Measurements from ENCODE around the gene INS.

Gene INS

DNA sequence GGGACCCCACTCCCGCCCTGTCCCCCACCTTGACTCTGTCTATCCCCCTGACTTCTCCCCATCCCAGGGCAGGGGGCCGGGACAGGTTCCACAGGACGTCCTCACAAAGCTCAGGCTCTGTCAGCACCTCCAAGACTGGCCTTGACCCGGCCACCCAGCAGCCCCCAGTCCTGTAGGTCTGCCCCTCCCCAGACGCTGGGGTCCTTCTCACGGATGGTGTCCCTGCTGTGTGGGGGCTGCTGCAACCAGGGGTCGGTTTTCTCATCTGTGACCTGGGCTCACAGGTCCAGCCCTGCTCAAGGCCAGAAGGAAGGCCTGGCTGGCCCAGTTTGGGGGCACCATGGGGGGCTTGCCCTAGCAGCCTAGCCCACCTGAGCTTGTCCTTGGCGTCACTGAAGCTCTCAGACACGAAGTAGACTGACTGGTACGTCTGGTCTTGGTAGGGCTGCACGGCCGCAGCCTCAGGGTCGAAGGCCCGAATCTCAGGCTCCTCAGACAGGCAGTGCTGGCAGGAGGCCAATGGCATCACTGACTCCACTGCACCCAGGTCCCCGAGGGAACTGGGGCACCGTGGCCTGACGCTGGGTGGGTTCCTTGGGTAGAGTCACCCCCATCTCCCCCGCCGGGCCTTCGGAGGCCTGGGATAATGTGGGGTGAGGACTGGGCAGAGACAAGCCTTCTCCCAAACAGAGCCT lies 4.0 kb upstream of the INS start:
- DNase-seq (ENCODE audit: low read depth), result no peak

DNA sequence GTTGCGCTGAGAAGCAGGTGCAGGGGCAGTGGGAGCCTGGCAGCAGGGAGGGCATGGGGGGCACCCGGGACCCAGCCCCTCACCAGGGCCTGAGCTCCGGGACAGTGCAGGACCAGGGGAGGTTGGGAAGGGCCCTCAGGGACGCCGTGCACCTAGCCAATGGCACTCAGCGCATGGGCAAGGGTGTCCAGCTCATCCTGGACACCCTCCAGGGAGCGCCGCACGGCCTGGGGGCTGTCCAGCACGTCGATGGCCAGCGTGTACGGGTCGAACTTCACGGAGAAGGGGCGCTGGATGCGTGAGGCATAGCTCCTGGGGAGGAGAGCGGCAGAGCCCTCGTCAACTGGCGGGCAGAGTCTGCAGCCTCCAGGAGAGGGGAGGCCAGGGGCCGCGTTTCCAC lies 3.1 kb upstream of the INS start:
- no peak for DNase-seq (ENCODE audit: low read depth)

- DNase-seq (ENCODE audit: low read depth), result no peak
Observed at GRCh38 chr11:2163428-2163978, 2.5 kb upstream of the INS start.

DNA sequence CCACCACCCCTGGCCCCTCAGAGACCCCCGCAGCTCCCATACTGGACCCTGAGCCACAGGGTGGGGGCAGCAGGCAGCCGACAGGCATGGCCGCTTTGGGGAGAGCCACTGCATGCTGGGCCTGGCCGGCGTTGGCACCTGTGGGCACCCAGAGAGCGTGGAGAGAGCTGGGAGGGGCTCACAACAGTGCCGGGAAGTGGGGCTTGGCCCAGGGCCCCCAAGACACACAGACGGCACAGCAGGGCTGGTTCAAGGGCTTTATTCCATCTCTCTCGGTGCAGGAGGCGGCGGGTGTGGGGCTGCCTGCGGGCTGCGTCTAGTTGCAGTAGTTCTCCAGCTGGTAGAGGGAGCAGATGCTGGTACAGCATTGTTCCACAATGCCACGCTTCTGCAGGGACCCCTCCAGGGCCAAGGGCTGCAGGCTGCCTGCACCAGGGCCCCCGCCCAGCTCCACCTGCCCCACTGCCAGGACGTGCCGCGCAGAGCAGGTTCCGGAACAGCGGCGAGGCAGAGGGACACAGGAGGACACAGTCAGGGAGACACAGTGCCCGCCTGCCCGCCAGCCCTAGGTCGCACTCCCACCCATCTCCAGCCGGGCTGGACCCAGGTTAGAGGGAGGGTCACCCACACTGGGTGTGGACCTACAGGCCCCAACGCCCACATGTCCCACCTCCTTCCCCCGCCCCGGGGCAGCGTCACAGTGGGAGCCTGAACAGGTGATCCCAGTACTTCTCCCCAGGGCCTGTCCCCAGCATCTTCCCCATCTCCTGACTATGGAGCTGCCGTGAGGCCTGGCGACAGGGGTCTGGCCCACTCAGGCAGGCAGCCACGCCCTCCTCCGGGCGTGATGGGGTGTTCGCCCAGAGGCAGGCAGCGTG lies 1.2 kb downstream of the INS start:
- no peak for DNase-seq (ENCODE audit: low read depth)

- no peak for DNase-seq (ENCODE audit: low read depth)
Observed at GRCh38 chr11:2158966-2159365, 2.0 kb downstream of the INS start.

DNA sequence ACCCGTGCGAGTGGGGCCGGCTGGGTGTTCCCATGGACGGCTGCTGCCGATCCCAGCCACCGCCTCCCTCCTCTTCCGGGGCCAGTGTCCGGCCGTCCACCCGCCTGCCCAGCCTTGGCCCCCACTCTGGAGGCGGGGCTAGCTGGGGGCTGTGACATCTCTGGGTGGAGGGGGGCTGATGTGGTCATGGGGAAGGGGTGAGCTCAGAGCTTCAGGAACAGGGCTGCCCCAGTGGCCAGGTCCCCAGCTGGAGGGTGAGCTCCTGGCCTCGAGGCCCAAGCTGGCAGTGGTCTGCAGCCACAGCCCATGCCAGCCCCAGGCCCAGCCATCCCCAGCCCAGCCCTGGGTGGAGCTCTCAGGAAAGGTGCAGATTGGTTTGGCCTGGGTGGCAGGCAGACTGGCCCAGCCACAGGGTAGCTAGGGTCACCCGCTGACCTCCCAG lies 2.7 kb downstream of the INS start:
- DNase-seq (ENCODE audit: low read depth), result no peak

- DNase-seq (ENCODE audit: low read depth), result no peak
Observed at GRCh38 chr11:2157294-2158040, 3.5 kb downstream of the INS start.

- peak; percentile 69 for DNase-seq (ENCODE audit: low read depth)
Observed at GRCh38 chr11:2156416-2157182, 4.4 kb downstream of the INS start.

DNA sequence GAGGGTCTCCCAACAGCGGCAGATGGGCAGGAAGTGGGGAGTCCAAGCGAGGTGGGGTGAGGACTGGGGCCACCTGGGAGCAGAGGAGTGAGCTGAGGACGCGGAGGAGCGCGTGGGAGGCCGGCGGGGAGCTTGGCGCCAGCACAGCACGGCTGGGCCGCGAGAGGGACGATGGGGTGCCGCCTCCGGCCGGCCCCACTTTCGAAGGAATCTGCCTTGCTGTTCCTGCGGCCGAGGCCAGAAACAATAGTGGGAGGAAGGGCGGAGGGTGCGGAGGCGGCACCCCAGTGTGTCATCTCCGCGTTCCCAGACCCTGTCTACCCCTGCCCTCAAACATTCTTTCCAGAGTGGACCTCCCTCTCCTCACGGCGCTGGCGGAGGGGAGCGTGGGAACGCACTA lies 5.5 kb downstream of the INS start:
- no peak for DNase-seq (ENCODE audit: low read depth)

GRCh38 chr11:2154889-2155288 lies 6.1 kb downstream of the INS start:
- no peak for DNase-seq (ENCODE audit: low read depth)

GRCh38 chr11:2154195-2154585 lies 6.8 kb downstream of the INS start:
- DNase-seq (ENCODE audit: low read depth), result no peak

DNA sequence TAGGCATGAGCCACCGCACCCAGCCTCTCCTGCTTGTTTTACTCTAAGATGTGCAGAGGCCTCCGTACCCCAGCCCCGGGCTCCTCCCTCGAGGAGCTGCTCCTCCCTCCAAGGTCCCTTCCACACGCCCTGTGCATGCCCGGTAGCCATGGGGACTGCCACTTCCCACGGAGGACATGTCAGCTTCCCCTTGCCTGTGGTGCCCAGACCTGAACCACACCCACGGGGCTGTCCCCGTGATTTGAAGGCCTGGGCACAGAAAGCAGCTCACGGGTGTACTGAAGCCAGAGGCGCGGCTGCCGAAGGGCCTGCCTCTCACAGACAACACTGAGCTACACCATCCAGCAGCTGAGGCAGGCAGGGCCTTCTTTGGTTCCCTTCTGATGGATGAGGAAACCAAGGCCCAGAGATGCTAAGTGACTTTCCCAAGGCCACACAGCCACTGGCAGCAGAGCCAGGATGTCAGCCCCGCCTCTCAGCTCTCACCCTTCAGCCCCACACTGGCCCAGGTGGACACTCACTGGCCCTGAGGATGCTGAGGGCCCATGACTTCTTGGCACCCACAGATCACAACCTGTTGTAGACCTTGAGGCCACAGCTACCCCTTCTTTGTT lies 7.3 kb downstream of the INS start:
- no peak for DNase-seq (ENCODE audit: low read depth)

- DNase-seq (ENCODE audit: low read depth), result peak; percentile 81
Observed at GRCh38 chr11:2151500-2152257, 9.3 kb downstream of the INS start.

DNA sequence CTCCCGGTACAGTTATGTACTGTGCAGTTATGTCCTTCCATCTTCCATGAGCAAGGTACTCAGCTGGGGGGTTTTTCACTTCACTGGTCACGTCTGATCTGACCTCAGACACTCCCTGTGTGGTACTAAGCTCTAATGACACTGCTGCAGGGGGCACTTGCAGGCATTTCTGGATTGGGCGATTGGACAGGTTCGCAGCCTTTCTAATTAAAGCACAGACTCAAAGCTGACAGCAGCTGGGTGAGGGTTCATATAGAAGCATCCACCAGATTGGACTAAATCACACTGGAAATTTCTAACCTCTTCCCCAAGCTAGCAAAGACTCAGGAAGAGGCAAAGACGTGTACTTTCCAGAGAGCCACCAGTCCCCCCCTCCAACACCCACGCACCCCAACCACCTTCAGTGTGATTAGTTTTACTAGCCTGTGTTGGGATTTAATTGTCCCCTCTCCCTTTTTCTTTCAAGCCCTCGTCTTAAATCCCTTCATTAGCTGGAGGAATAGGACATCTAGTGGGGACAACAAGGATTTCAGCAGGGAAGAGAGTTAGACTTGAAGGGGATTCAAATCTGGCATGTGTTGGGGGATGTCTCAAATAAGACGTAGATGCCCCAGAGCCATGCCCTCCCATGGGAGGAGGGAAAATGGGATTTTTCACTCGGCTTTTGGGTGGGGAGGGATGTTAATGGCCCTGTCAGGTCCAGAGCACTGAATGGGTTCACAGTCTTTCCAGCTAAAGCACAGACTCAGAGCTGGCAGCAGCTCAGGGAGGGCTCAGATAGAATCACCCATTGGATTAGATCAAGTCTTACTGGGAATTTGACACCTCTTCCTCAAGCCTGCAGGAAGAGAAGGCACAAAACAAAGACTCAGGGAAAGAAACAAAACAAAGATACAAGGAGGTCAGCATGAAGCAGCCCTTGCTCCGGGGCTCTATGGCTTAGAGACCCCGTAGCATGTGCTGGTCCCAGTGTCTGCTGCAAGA lies 10.9 kb downstream of the INS start:
- DNase-seq (ENCODE audit: low read depth), result peak; percentile 69

- DNase-seq (ENCODE audit: low read depth), result no peak
Observed at GRCh38 chr11:2149460-2149859, 11.5 kb downstream of the INS start.

- no peak for DNase-seq (ENCODE audit: low read depth)
Observed at GRCh38 chr11:2148595-2148994, 12.4 kb downstream of the INS start.

DNA sequence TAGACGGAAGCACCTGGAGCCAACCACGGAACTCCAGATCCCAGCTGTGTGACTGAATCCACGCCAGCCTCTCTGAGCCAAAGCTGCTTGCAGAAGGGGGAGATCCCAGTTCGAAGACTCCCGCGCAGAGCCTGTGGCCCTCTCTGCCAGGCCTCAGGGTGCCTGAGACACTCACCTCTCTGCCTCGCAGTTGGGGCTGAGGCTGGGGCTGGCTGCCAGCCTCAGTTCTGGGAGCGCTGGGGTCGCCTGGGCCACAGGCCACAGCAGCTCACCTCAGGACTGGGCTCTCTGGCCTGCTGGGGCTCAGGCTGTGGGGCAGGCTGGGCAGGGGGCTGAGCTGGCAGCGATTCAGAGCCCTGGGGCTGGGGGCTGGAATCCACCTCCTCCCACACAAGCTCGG lies 13.6 kb downstream of the INS start:
- no peak for DNase-seq (ENCODE audit: low read depth)

- DNase-seq (ENCODE audit: low read depth), result no peak
Observed at GRCh38 chr11:2146051-2146450, 15.0 kb downstream of the INS start.

GRCh38 chr11:2144544-2145248 lies 16.3 kb downstream of the INS start:
- DNase-seq (ENCODE audit: low read depth), result no peak

Measured in ELR (cell line).